ENCODE data around the gene KLK5. TPM values are rescaled to one million over a fixed set of nuclear protein-coding genes. Genes with fewer than 3 reads are reported as not detected.
"Not testable (repeated sequence)": the region's sequence is repeated elsewhere in the genome, so short reads cannot be mapped to it uniquely, and the experiment has no call there.

KLK5 gene
- total RNA-seq, 1 experiment from 2014 or later, result not detected

DNA sequence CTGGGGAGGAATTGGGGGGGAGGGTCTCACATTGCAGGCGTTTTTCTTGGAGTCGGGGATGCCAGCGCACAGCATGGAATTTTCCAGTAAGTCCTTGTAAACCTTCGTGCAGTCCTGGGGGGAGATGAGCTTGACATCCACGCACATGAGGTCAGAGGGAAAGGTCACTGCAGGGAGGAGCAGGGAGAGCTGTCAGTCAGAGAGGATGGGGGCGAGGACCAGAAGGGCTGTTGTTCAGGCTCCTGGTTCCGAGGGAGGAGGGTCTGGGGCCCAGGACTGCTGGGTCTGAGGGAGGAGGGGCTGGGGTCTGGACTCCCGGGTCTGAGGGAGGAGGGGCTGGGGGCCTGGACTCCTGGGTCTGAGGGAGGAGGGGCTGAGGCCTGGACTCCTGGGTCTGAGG is 26.9 kb upstream of the KLK5 start:
- no peak overlapping the region for H3K27ac ChIP-seq
- peaks cover 10% of the 10 kb centered on the region for H3K27me3 ChIP-seq (replicated peaks)

DNA sequence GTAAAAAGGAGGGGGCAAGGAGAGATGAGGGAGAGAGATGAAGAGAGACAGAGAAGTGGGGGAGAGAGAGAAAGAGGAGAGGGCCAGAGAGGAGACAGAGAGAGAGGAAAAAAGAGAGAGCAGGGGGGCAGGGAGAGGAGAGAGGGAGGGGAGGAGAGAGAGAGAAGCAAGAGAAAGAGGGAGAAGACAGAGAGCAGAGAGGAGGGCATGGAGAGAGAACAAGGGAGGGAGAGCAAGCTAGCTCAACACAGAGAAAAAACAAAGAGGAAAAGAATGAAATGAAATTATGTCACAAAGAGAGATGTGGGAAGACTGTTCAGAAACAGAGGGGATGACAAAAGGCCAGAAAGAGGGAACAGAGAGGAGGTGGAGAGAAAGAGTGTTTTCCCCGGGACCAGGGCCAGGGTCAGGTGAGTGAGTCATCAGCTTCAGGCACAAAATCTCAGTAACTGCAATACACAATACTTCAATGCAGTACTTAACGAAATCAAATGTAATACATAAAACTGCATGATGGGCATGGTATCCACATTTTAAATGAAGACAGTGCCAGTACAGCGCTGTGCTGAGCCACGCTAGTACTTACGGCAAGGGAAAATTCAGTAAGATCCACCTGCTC is 26.0 kb upstream of the KLK5 start:
- Histone ChIP-seq H3K4me1 (replicated peaks) (no peaks in the 10 kb centered on the region), H3K27ac (no peak overlapping the region), H3K9me3 (replicated peaks) (no peaks in the 10 kb centered on the region), H3K27me3 (replicated peaks) (peaks cover 10% of the 10 kb centered on the region; the same call in 1 of the 2 replicates), H3K36me3 (no peaks in the 10 kb centered on the region), H3K4me3 (no peak overlapping the region)
- no peak for DNase-seq (ENCODE audit: low read depth in 1 of 2, low spot score in 2 of 2)

More for the DNA sequence above, 26.9 kb upstream of the KLK5 start:
- DNase-seq (ENCODE audit: low read depth in 1 of 2, low spot score in 2 of 2), result no peak
- H3K4me3 ChIP-seq, result no peak overlapping the region
- H3K4me1 ChIP-seq (replicated peaks), result no peaks in the 10 kb centered on the region
- H3K9me3 ChIP-seq (replicated peaks), result no peaks in the 10 kb centered on the region
- H3K36me3 ChIP-seq, result no peaks in the 10 kb centered on the region

DNA sequence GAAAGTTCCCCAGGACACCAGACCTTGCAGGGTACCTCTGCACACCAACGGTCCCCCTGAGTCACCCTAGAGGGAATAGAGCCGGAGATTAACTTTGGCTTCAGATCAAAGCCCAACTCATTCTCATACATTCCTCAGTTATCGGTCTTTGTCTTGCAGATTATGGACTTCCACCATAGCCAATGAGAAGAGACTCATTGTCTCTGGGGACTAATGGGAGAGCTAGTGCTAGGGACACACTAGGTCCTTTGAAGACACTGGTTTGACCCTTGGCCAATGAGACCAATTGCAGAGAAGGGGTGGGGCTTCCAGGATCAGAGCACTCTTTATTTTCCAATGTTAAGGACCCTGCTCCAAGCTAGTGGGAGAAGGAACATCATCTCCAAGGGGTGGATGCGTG is 24.8 kb upstream of the KLK5 start:
- Histone ChIP-seq H3K9me3 (replicated peaks) (no peaks in the 10 kb centered on the region), H3K27ac (no peak overlapping the region), H3K4me1 (replicated peaks) (no peaks in the 10 kb centered on the region), H3K4me3 (no peak overlapping the region), H3K36me3 (no peaks in the 10 kb centered on the region), H3K27me3 (replicated peaks) (0 out of 2 replicates have a peak, but pooled peaks cover 10% of the 10 kb centered on the region)
- no peak for DNase-seq (ENCODE audit: low read depth in 1 of 2, low spot score in 2 of 2)

DNA sequence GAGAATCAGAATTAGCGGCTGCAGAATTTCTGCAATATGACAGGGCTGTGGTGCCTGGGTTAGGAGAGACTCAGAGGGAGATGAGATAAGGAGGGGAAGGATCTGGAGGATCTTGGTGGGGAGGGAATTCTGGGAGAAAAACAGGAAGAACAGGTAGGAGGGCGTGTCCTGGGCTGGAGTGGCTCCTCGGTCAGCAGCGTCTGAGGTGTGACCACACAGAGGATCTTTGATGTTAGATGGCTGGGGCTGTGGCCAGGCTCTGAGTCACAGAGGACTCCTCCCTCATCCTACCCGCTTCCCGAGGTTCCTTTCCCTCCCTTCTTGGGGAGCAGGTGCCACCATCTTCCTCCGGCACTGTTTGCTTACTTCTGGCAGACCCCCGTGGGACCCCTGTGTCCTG is 22.9 kb upstream of the KLK5 start:
- no peak overlapping the region for H3K4me3 ChIP-seq
- no peaks in the 10 kb centered on the region for H3K4me1 ChIP-seq (replicated peaks)
- no peak for DNase-seq (ENCODE audit: low read depth in 1 of 2, low spot score in 2 of 2)

DNA sequence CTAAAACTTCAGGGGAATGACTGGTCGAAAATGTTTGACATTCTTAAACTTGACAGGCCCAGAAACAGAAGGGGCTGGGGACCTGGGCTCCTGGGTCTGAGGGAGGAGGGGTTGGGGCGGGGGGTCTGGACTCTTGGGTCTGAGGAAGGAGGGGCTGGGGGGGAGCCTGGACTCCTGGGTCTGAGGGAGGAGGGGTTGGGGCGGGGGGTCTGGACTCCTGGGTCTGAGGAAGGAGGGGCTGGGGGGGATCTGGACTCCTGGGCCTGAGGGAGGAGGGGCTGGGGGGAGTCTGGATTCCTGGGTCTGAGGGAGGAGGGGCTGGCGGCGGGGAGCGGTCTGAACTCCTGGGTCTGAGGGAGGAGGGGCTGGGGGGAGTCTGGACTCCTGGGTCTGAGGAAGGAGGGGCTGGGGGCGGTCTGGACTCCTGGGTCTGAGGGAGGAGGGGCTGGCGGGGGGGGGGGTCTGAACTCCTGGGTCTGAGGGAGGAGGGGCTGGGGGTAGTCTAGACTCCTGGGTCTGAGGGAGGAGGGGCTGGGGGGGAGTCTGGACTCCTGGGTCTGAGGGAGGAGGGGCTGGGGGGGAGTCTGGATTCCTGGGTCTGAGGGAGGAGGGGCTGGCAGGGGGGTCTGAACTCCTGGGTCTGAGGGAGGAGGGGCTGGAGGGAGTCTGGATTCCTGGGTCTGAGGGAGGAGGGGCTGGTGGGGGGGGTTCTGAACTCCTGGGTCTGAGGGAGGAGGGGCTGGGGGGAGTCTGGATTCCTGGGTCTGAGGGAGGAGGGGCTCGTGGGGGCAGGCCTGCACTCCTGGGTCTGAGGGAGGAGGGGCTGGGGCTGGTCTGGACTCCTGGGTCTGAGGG is 22.1 kb upstream of the KLK5 start:
- Histone ChIP-seq H3K4me1 (replicated peaks) (no peaks in the 10 kb centered on the region), H3K4me3 (no peak overlapping the region), H3K27ac (no peak overlapping the region), H3K9me3 (replicated peaks) (no peaks in the 10 kb centered on the region), H3K27me3 (replicated peaks) (0 out of 2 replicates have a peak, but pooled peaks cover 10% of the 10 kb centered on the region), H3K36me3 (no peaks in the 10 kb centered on the region)
- no peak for DNase-seq (ENCODE audit: low read depth in 1 of 2, low spot score in 2 of 2)

More for the DNA sequence above, 22.9 kb upstream of the KLK5 start:
- Histone ChIP-seq H3K27ac (no peak overlapping the region), H3K36me3 (no peaks in the 10 kb centered on the region), H3K27me3 (replicated peaks) (0 out of 2 replicates have a peak, but pooled peaks cover 10% of the 10 kb centered on the region), H3K9me3 (replicated peaks) (no peaks in the 10 kb centered on the region)

DNA sequence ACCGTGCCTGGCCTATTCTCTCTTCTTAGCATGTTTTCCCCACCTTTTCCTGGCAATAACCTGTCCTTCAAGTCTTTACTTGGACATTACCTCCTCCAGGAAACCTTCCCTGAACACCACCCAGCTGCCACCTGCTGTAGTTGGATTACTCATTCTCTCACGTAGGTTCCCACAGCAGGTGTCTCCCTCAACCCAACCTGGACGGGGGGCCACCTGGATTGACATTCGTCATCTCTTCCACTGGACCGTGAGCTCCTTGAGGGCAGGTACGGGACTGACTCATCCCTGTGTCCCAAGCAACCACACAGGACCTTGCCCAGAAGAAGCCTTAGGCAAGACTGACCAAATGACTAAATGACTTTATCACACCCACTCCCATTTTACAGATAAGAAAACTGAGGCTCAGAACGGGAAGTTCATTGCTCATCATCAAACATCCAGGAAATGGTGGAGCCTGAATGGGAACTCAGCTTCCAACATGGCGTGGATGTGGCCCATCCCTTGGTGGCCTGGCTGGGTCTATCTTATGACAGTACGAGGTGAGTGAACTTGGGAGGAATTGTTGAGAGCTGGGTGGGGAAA is 20.0 kb upstream of the KLK5 start:
- Histone ChIP-seq H3K9me3 (replicated peaks) (no peaks in the 10 kb centered on the region), H3K27me3 (replicated peaks) (peaks cover 14% of the 10 kb centered on the region; the same call in 1 of the 2 replicates), H3K36me3 (no peaks in the 10 kb centered on the region), H3K27ac (no peak overlapping the region), H3K4me1 (replicated peaks) (no peaks in the 10 kb centered on the region), H3K4me3 (no peak overlapping the region)
- DNase-seq (ENCODE audit: low read depth in 1 of 2, low spot score in 2 of 2), result no peak

DNA sequence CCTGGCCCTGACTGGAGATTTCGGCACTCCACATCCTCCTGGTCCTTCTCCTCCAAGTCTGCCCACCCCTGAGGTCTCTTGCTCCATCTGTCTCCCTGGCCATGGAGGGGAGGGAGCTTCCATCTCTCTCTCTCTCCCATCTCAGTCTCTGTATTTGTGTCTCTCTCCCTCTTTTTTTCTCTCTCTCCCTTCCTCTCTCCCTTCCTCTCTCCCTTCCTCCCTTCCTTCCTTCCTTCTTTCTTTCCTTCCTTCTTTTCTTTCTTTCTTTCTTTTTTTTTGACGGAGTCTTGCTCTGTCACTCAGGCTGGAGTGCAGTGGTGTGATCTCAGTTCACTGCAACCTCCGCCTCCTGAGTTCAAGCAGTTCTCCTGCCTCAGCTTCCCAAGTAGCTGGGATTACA is 17.0 kb upstream of the KLK5 start:
- H3K27me3 ChIP-seq (replicated peaks); H3K4me1 ChIP-seq (replicated peaks); DNase-seq (ENCODE audit: low read depth in 1 of 2, low spot score in 2 of 2); H3K27ac ChIP-seq; H3K36me3 ChIP-seq; H3K4me3 ChIP-seq; H3K9me3 ChIP-seq (replicated peaks): not testable (repeated sequence)

DNA sequence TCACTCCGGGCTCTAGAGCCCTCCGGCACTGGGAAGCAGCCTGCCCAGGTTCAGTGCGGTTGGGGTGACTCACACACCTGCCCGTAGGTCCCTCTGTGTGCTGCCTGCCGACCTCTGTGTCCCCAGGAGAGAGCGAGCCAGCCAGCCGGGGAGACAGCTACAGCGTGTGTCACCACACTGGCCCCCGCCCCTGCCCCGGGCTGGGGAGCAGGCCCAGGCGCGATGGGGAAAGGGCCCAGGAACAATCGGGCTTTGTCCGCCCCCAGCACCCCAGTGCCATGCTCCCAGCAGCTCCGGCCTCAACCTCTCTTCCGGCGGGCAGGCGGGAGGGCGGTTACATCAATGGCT is 16.5 kb upstream of the KLK5 start, which contains the start of gene KLK6:
TSS of gene KLK6 (minus strand) at position 179 of the 348 bp plus-strand sequence. CDS start 1,487 bp downstream, outside the sequence.
- Histone ChIP-seq H3K36me3 (no peaks in the 10 kb centered on the region), H3K27me3 (replicated peaks) (peaks cover 4% of the 10 kb centered on the region), H3K9me3 (replicated peaks) (no peaks in the 10 kb centered on the region), H3K27ac (no peak within 1 kb of the TSS), H3K4me1 (replicated peaks) (no peaks in the 10 kb centered on the region), H3K4me3 (no peak within 1 kb of the TSS)
- no peak for DNase-seq (ENCODE audit: low read depth in 1 of 2, low spot score in 2 of 2)

DNA sequence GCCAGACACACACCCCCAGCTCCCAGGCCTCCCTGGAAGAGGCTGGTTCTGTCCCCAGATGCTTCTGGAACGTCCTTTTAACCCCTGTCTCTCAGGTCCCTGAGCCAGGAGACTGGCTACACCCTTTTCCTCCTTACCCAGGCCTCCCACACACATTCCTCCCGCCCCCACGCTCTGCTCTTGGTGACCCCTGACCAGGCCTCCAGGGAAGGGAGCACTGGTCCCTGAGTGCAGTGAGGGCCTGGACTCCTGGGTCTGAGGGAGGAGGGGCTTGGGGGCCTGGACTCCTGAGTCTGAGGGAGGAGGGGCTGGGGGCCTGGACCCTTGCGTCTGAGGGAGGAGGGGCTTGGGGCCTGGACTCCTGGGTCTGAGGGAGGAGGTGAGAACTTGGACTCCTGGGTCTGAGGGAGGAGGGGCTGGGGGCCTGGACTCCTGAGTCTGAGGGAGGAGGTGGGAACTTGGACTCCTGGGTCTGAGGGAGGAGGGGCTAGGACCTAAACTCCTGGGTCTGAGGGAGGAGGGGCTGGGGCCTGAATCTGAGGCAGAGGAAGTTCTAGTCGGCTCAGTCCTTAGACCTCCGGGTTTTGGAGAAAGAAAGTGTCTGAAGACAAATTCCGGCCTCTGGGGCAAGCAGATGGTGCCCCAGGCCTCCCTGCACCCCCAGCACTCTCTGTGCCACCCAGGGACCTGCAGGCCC is 16.0 kb upstream of the KLK5 start:
- no peaks in the 10 kb centered on the region for H3K36me3 ChIP-seq
- no peak overlapping the region for H3K4me3 ChIP-seq
- H3K4me1 ChIP-seq (replicated peaks), result no peaks in the 10 kb centered on the region
- no peaks in the 10 kb centered on the region for H3K9me3 ChIP-seq (replicated peaks)
- H3K27ac ChIP-seq, result no peak overlapping the region
- peaks cover 4% of the 10 kb centered on the region for H3K27me3 ChIP-seq (replicated peaks)
- DNase-seq (ENCODE audit: low read depth in 1 of 2, low spot score in 2 of 2), result no peak

DNA sequence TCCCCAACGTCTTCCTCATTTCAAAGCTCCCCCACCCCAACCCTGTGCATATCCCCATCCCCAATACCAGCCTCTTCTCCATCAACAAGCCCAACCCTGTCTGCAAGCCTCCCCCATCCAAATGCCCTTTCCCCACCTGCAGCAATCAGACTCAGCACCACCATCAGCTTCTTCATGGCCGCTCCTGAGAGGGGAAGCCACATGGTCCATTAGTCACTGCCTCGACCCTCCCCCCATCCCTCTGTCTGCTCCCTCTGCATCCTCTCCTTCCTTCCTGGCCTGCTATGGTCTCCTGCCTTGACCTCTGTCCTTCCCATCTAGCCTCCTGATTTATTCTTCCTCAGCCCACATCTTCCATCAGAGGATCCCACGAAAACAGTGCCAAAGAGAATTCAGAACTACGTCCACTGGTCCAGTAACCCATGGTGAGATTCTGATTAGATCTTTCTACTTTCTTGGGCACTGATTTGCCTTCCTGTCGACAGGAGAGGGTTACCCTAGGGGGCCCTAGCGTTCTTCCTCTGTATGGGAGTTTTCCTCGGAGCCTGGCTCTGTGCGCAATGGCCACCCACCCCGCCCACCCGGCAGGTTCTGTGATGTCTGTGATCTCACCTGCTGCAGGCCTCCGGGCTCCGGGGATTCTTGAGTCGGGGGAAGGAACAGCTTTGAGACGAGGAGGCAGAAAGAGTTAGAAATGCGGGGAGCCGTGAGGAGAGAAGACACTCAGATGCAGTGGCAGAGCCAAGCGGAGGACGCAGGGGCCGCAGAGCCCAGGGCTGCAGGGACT is 15.3 kb upstream of the KLK5 start:
- Histone ChIP-seq H3K27me3 (replicated peaks) (peaks cover 4% of the 10 kb centered on the region), H3K27ac (no peak overlapping the region), H3K9me3 (replicated peaks) (no peaks in the 10 kb centered on the region), H3K36me3 (no peaks in the 10 kb centered on the region), H3K4me3 (no peak overlapping the region), H3K4me1 (replicated peaks) (no peaks in the 10 kb centered on the region)
- DNase-seq (ENCODE audit: low read depth in 1 of 2, low spot score in 2 of 2), result no peak

DNA sequence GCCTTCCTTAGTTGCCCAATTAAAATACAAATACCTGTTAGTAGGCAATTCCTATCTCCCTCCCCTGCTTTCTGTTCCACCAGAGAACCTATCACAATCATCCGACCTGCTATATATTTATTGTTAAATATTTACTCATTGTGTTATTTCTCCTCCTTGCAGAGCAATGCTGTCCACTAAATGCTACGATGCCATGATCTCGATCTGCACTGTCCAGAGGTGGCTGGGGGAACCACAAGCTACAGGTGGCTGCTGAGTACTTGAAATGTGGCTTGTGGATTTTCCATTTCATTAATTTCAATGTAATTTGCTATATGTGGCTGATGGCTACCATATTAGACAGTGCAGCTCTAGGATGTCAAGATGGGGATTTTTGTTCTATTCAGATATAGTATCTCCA is 11.4 kb upstream of the KLK5 start:
- H3K36me3 ChIP-seq, result no peaks in the 10 kb centered on the region
- H3K4me1 ChIP-seq (replicated peaks), result no peaks in the 10 kb centered on the region
- no peaks in the 10 kb centered on the region; the same call in 1 of the 2 replicates for H3K9me3 ChIP-seq (replicated peaks)
- peaks cover 2% of the 10 kb centered on the region for H3K27me3 ChIP-seq (replicated peaks)
- no peak overlapping the region for H3K27ac ChIP-seq
- H3K4me3 ChIP-seq, result no peak overlapping the region
- no peak for DNase-seq (ENCODE audit: low read depth in 1 of 2, low spot score in 2 of 2)

DNA sequence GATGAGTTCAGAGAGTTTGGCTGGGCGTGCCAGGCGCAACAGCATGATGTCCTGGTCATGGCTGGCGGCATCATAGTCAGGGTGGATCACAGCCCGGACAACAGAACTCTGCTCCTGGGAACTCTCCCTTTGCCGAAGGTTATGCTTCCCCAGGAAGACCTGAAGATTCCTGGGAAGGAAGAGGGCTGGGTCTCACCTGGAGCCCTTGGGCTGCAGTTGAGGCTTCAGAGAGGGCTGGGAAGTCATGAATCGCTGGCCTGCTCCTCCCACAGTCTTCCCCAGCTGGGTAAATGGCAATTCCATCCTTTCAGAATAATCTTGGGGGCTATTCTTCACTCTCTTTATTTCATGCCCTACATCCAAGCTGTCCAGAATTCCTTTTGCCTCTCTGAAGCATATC is 10.5 kb upstream of the KLK5 start:
- Histone ChIP-seq H3K27ac (no peak overlapping the region), H3K27me3 (replicated peaks) (no peaks in the 10 kb centered on the region; the same call in none of the 2 replicates), H3K9me3 (replicated peaks) (no peaks in the 10 kb centered on the region; the same call in 1 of the 2 replicates), H3K4me1 (replicated peaks) (no peaks in the 10 kb centered on the region), H3K4me3 (no peak overlapping the region), H3K36me3 (no peaks in the 10 kb centered on the region)
- DNase-seq (ENCODE audit: low read depth in 1 of 2, low spot score in 2 of 2), result no peak

DNA sequence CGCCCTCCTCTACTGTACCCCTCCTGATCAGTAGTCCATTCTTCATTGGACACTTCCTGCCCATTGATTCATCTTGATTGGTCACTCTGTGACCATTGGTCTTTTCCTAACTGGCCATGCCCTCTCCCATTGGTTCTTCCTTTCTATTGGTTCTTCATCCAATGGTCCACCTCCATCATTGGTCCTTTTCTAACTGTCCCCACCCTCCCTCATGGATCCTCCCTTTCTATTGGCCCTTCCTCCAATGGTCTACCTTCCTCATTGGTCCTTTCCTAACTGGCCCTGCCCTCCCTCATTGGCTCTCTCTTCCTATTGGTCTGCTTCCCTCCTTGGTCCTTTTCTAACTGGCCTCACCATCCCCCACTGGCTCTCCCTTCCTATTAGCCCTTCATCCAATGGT is 9.4 kb upstream of the KLK5 start:
- H3K27me3 ChIP-seq (replicated peaks), result no peaks in the 10 kb centered on the region; the same call in 1 of the 2 replicates
- H3K4me3 ChIP-seq, result no peak overlapping the region
- H3K4me1 ChIP-seq (replicated peaks), result no peaks in the 10 kb centered on the region
- no peak for DNase-seq (ENCODE audit: low read depth in 1 of 2, low spot score in 2 of 2)
- H3K27ac ChIP-seq, result no peak overlapping the region
- H3K9me3 ChIP-seq (replicated peaks), result no peaks in the 10 kb centered on the region; the same call in 1 of the 2 replicates
- H3K36me3 ChIP-seq, result no peaks in the 10 kb centered on the region
